Metanephros (tissue), 1 donor: ENCODE data around the gene XKR8. TPM values are rescaled to one million over a fixed set of nuclear protein-coding genes. Genes with fewer than 3 reads are reported as not detected.

Experiments
- total RNA-seq: library from RNA; depleted of rRNA; stranded (reverse); fragments of >200 nt; gene quantifications from one replicate; pipeline ENCODE4 v1.2.3, GENCODE V29; 2014

Gene XKR8, protein sequence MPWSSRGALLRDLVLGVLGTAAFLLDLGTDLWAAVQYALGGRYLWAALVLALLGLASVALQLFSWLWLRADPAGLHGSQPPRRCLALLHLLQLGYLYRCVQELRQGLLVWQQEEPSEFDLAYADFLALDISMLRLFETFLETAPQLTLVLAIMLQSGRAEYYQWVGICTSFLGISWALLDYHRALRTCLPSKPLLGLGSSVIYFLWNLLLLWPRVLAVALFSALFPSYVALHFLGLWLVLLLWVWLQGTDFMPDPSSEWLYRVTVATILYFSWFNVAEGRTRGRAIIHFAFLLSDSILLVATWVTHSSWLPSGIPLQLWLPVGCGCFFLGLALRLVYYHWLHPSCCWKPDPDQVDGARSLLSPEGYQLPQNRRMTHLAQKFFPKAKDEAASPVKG
- 9.5 TPM for total RNA-seq

DNA sequence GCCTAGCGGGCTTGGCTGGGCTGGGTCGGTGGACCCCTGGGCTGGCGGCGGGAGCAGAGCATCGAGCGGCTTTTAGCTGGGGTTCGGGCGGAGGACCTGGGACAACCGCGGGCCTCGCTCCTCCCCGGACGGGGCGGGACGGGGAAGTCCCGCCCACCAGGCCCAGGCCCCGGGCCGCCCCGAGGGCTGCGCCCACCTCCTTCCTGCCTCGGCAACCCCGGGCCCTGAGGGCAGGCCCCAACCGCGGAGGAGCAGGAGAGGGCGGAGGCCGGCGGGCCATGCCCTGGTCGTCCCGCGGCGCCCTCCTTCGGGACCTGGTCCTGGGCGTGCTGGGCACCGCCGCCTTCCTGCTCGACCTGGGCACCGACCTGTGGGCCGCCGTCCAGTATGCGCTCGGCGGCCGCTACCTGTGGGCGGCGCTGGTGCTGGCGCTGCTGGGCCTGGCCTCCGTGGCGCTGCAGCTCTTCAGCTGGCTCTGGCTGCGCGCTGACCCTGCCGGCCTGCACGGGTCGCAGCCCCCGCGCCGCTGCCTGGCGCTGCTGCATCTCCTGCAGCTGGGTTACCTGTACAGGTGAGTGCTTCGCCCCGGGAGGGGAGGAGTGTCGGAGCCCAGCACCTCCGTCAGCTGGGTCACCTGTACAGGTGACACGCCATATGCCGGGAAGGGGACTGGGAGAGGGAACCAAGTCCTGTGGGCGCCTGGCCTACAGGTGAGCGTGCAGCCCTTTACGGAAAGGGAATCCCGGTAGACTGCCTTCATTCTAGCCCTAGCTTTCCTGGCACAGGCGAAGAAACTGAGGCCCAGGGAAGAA, at the start of gene XKR8:
XKR8 (plus strand) TSS at position 182 of the 812 bp plus-strand sequence; CDS start at position 279, 97 bp downstream.

GRCh38 chr1:27934818-27935549, 24.8 kb upstream of the XKR8 start, which contains the start of gene SMPDL3B:
SMPDL3B (plus strand) TSS chr1:27935000; CDS start chr1:27935184, 184 bp downstream.

Other genes starting within 250 kb of the XKR8 start
- 15.3 TPM for gene FAM76A, start 234.0 kb upstream of the XKR8 start, total RNA-seq
- gene STX12, start 186.8 kb upstream of the XKR8 start, total RNA-seq, result 38.9 TPM
- gene PPP1R8, start 129.2 kb upstream of the XKR8 start, total RNA-seq, result 35.6 TPM
- gene THEMIS2, start 87.4 kb upstream of the XKR8 start, total RNA-seq, result 15.7 TPM
- gene RPA2, start 45.4 kb upstream of the XKR8 start, total RNA-seq, result 39.0 TPM
- gene SMPDL3B, start 25.0 kb upstream of the XKR8 start, total RNA-seq, result 7.8 TPM
- gene EYA3, start 128.6 kb downstream of the XKR8 start, total RNA-seq, result 49.4 TPM
- 4.8 TPM for gene PTAFR, start 216.7 kb downstream of the XKR8 start, total RNA-seq